ENCODE measurements around the gene CD58.

CD58 gene

DNA sequence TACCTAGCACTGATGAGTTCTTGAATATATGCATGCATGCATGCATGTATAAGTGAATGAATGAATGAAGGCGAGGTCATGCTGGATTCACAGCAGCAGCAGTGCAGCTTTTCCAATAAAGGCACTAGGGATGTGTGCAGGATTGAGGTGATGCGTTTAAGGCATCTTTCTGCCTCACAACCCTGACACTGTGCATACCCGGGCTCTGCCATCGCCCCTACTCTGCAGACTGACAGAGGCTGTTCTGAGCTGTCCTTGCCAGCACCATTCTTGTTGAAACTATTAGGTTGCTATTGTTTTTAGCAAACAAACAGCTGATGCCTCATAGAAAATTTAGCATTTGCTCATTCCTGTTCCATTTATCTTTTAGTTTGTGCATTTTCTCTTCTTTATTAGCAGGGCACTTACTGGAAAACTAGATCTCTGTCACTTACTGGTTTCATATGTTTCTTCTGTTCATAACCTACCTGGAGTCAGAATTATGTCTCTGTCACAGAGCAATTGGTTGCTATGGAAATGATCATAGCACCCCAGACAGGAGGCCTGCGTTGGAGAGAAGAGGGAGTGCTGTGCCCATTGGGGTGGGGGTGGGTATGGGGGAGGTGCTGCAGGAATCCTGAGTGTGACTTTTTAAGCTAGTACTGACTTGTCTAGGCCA lies 79.0 kb downstream of the CD58 start:
- ATAC-seq = no peak

- no peak for ATAC-seq
Observed at GRCh38 chr1:116490588-116490987, 80.2 kb downstream of the CD58 start.

GRCh38 chr1:116489231-116489697 lies 81.6 kb downstream of the CD58 start:
- no peak for ATAC-seq

GRCh38 chr1:116488071-116488470 lies 82.8 kb downstream of the CD58 start:
- ATAC-seq = no peak

DNA sequence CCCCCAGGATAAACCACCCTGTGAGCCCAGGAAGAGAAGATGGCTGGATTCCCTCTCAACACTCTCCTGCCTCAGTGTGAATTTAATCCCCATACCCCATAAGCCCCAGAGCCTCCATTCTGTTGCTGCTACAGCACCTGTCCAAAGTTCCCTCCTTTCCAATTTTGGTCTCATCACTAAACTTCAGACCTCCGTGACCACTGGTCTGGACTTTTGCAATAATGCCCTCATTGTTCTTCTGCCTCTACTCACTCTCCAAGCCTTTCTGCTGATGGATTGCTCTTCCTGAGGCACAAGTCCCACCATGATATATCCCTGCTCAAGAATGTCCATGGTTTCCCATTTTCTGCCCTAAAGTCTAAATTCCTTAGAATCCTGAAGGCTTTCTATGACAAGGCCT lies 83.2 kb downstream of the CD58 start:
- no peak for ATAC-seq

GRCh38 chr1:116487031-116487430 lies 83.8 kb downstream of the CD58 start:
- no peak for ATAC-seq

- no peak for ATAC-seq
Observed at GRCh38 chr1:116486424-116486823, 84.4 kb downstream of the CD58 start.

DNA sequence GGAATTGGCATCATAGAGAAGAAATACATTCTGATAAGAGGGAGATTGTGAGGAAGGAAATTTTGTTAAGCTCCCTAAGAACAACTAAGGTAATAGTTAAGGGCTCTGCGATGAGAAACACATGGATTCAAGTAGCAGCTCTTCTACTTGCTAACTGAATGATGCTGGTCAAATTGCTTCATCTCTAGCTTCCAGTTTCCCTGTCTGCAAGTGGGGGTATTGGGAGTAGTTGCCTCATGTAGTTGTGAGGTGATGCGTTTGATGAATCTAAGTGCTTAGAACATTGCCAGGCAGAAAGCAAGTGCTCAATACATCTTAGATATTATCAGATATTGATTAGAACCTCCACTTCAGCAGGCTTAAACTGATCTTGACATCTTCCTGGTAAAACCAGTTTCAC lies 84.8 kb downstream of the CD58 start:
- no peak for ATAC-seq

DNA sequence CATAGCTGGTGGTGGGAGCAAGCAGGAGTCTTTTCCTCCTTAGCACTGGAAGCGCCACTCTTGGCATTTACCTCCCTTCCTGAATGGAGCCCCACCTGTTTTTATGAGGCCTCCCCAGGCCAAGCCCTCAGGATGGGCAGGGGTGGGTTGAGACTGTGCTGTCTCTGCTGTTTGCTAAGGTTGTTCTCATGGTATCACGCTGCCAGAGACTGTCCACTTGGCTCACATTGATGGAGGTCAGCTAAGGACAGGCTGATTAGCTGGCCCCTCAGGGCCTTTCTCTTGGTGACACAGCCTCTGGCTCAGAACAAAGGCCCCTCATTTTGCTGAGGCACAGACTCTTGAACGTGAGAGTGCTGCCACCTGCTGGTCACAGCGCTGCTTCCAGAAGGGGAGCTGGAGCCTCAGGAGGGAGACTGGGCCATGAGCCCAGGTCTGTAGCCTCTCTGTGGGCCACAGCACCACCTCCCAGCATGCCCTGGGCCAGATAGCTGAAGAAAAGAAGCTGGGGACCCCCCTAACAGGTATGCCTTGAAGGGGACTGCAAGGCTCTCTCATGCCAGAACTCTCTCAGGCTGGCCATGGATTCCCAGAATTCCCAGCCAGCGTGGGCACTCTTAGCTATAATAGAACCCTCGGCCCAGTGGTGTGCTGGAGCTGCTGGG lies 85.6 kb downstream of the CD58 start:
- ATAC-seq = peak; percentile 90 to 93

GRCh38 chr1:116483481-116484309 lies 87.1 kb downstream of the CD58 start:
- ATAC-seq = no peak

- ATAC-seq = no peak
Observed at GRCh38 chr1:116482490-116482889, 88.3 kb downstream of the CD58 start.

DNA sequence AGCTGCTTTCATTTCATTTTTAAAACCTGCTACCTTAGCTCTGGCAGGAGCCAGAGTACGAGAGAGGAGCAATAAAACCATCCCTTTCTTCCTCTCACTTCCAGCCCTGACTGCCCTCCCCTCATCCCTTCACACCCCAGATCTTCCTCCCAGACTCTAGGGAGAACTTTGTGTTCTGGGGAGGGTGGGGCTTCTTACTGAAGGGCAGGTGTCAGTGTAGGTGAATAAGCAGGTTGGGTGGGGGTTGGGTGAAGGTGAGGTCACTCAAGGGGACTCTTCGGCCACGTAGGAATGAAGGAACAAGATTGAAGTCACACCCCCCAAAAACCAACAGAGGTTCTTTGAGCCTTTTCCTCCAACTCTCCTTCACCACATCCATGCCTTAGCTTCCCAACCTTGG lies 88.9 kb downstream of the CD58 start:
- ATAC-seq = no peak

- ATAC-seq = no peak
Observed at GRCh38 chr1:116478621-116479020, 92.2 kb downstream of the CD58 start.

DNA sequence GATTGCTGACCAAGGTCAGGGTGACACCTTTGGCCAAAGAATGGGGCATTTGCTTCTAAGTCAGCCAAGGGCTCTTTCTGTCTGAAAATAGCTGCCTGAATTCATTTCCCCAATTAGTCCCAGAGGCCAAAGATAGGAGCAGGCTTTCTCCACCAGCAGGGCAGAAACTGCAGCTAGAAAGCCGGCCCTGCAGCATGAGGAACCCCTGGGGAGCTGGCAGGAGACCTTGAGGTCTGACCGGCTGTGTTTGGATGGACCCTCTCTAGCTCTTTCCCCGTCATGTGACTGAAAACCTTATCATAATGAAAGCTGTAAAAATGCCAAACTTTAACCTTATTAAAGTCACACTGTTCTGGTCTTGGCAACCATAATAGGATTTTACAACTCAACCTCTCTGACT lies 93.4 kb downstream of the CD58 start:
- no peak for ATAC-seq

- ATAC-seq = no peak
Observed at GRCh38 chr1:116476321-116476720, 94.5 kb downstream of the CD58 start.

DNA sequence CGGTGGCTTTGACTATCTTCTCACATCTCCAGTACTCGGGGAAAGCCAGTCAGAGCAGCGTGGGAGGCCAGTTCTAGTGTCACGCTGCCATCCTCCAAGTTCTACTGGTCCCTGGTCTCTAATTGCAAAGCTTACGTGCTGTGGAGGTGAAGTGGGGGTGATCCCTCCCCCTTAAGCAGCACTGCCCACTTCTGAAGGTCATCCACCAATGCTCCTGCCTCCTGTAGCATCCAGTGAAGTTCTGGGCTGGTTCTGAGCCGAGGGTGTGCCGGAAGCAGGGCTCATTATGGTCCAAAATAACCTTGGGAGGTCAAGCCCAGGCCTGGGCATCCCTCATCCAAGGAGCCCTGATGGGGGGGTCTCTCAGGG lies 95.0 kb downstream of the CD58 start:
- no peak for ATAC-seq

- no peak for ATAC-seq
Observed at GRCh38 chr1:116474921-116475849, 95.6 kb downstream of the CD58 start.

DNA sequence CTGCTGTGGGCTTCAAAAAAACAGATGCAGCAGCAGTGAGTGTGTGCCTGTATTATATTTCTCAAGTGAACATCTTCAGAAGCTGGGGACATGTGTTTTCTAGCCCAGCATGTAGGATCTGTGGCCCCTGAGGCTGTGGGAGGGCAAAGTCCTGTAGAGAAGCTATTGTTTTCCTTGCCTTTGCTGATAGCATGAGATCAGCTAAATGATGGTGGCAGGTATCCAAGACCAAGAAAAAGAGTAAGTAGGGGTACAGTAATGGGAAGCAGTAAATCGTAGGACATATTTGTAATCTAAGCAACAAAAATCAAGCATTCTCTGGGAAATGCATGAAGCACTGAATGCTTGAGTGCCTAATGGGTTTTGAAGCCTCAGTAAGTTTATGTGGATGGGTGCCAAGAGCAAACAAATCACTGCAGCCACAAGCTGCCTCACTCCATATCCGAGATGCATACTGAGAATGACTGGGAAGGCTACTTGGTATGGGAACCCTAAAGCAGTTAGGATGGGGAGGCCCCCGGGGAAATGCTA lies 98.3 kb downstream of the CD58 start:
- no peak for ATAC-seq

DNA sequence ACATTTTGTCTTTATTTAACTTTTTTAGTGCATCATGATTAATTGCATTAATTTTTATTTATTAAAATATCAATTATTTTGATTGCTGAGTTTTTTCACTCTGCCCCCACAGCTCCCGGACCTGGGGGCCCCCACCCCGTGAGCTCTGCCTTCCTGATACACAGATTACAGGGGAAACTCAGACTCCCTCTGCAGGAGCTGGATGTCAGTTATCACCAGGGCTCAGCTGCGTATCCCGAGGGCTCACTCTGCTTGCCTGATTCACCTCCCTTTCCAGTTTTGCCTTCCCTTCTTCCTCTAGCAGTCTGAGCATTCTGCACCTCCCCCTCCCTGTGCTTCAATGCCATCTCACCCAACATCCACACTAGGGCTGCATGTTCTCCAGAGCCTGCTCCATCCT lies 99.6 kb downstream of the CD58 start:
- no peak for ATAC-seq

GRCh38 chr1:116470671-116471070 lies 100.2 kb downstream of the CD58 start:
- no peak for ATAC-seq

- no peak for ATAC-seq
Observed at GRCh38 chr1:116466810-116467557, 103.8 kb downstream of the CD58 start.

All from activated CD4-positive, CD25-positive, alpha-beta regulatory T cell treated with anti-CD3 and anti-CD28 coated beads, Interleukin-2, amount 50 U/mL, for 24 hours (primary cell).